GM19043 (cell line): ENCODE results near the gene SLC6A2.
"Not testable (repeated sequence)": the region's sequence is repeated elsewhere in the genome, so short reads cannot be mapped to it uniquely, and the experiment has no call there.

ENCODE experiments used
- ATAC-seq: cut with Tn5 transposase; IDR thresholded peaks from one replicate; pipeline ENCODE4 v1.9.1; 2021; ENCODE audit warnings: low read depth; ENCODE audit not compliant: unreplicated experiment

Gene SLC6A2

GRCh38 chr16:55753145-55753631, 97.4 kb downstream of the SLC6A2 start:
- not testable (repeated sequence) for ATAC-seq
